Adrenal gland (tissue), 12 donors: ENCODE measurements around the gene OSBPL6. TPM values are rescaled to one million over a fixed set of nuclear protein-coding genes. Genes with fewer than 3 reads are reported as not detected.

Experiments used
- DNase-seq, 7 donors: peaks; one replicate each; pipeline ENCODE4 v3.0.0-alpha.2; 2019 to 2020
- H3K27ac ChIP-seq, 5 donors: fragments of 200-600 bp; sonication (generic) in 4 of 5; 1 replicate in 3 of 5; 2 replicates in 2 of 5; pipeline versions ENCODE4 v1.5.1 to v1.8.0; 2016 to 2020; ENCODE audit warnings: mild to moderate bottlenecking in 1 of 5
- H3K27me3 ChIP-seq: fragments of 200-600 bp; 2 replicates; pipeline ENCODE4 v1.8.0; 2021
- H3K36me3 ChIP-seq, 2 donors: fragments of 200-600 bp; replicated peaks in 1 of 2; 1 replicate in 1 of 2; 2 replicates in 1 of 2; pipeline versions ENCODE4 v1.5.1 to v1.8.0; 2018 to 2022
- H3K4me1 ChIP-seq, 2 donors: fragments of 200-600 bp; replicated peaks in 1 of 2; 1 replicate in 1 of 2; 2 replicates in 1 of 2; pipeline versions ENCODE4 v1.5.1 to v1.8.0; 2018 to 2021
- H3K4me3 ChIP-seq, 4 donors: fragments of 200-600 bp; sonication (generic) in 3 of 4; one replicate each; pipeline ENCODE4 v1.5.1; 2016 to 2018
- H3K9me3 ChIP-seq, 3 donors: fragments of 200-600 bp; sonication (generic) in 1 of 3; replicated peaks in 1 of 3; 1 replicate in 2 of 3; 2 replicates in 1 of 3; pipeline versions ENCODE4 v1.5.1 to v1.8.0; 2016 to 2021
- CTCF ChIP-seq, 6 experiments: fragments of 450-650 bp in 4 of 6; fragments of 200-600 bp in 2 of 6; sonication (generic) in 1 of 6; IDR thresholded peaks; 1 replicate in 5 of 6; 2 replicates in 1 of 6; pipeline versions ENCODE4 v1.5.1 to v1.8.0; 2016 to 2021; ENCODE audit warnings: antibody characterized with exemption in 6 of 6, mild to moderate bottlenecking in 2 of 6, moderate library complexity in 1 of 6
- POLR2A ChIP-seq, 2 donors: fragments of 450-650 bp; IDR thresholded peaks; one replicate each; pipeline ENCODE4 v1.6.1; 2017; ENCODE audit warnings: antibody characterized with exemption in 2 of 2, mild to moderate bottlenecking in 2 of 2, moderate library complexity in 1 of 2
- WGBS, 4 donors: extraction: QIAGEN DNeasy Blood & Tissue Kit in 2 of 4; methylation state at CpG; one replicate each; pipeline versions ENCODE4 v1.1.5 to v1.1.7; 2013 to 2017; 5-methylcytosine and 5-hydroxymethylcytosine counted together
- intact Hi-C, 2 donors: fragments of 100-400 bp; cut with DNase I; formaldehyde crosslinking; loops; one replicate each; pipeline versions ENCODE4 v1.14.1 to v1.15.0; 2022 to 2023
- polyA plus RNA-seq, 3 donors: library from polyadenylated mRNA; stranded (reverse); fragments of 200-250 nt in 2 of 3; fragments of 350-450 nt in 1 of 3; fragmentation: Illumina TruSeq in 1 of 3; extraction: RNeasy Lipid Tissue Mini Kit (QIAGEN cat#74804) in 1 of 3; gene quantifications; one replicate each; pipeline ENCODE4 v1.2.3, GENCODE V29; 2013 to 2014
- total RNA-seq, 9 donors: library from RNA; depleted of rRNA in 4 of 9; stranded (reverse); fragments of >200 nt in 4 of 9; fragments of 120-200 nt in 1 of 9; fragmentation: NEBNext Ultra II Directional in 1 of 9; extraction: Animal tissue kit (Norgen Biotek cat#: 25700) in 1 of 9; gene quantifications; one replicate each; pipeline versions ENCODE4 v1.1.0 to v1.2.4, GENCODE V29; 2013 to 2023
- donor health status: healthy with polysubstance abuse.
- donor health status: Bipolar disorder and iron deficiency.
- donor health status: DM: yes; HTN: yes; CAD: no.
- donor health status: DM: no; HTN: no; CAD: no.
- donor health status: DM: no; HTN: no; CAD: no.
- donor health status: DM: yes; HTN: yes; CAD: no.

Gene OSBPL6
- total and polyA plus RNA-seq, 12 donors = 0.16 to 12.0 (median 0.98) TPM; not detected in 1

- Histone ChIP-seq H3K9me3 (no peaks in the 10 kb centered on the region), H3K36me3 (no peaks in the 10 kb centered on the region), H3K27me3 (no peaks in the 10 kb centered on the region), H3K4me3 (no peak overlapping the region), H3K4me1 (no peaks in the 10 kb centered on the region), H3K27ac (no peak overlapping the region)
- WGBS, 4 donors = 87 to 92% (median 91%) methylated on average over 1 of the region's 1 CpG
- TF ChIP-seq POLR2A (IDR thresholded peaks at IDR 0.05) (no peak), CTCF (IDR thresholded peaks at IDR 0.05) (no peak)
- DNase-seq = no peak
- intact Hi-C loops = no loop called here
These were observed 38.8 kb upstream of the OSBPL6 start for GRCh38 chr2:178155524-178155923.

GRCh38 chr2:178157574-178157973 lies 36.7 kb upstream of the OSBPL6 start:
- DNase-seq = no peak

GRCh38 chr2:178159966-178160365 lies 34.3 kb upstream of the OSBPL6 start:
- H3K36me3 ChIP-seq = no peaks in the 10 kb centered on the region
- H3K27me3 ChIP-seq = no peaks in the 10 kb centered on the region
- H3K4me1 ChIP-seq = no peaks in the 10 kb centered on the region
- 69 to 84% (median 81%) methylated on average over 1 of the region's 1 CpG for WGBS, 4 donors
- no peak overlapping the region for H3K27ac ChIP-seq
- no peak for DNase-seq
- intact Hi-C loops = no loop called here
- H3K9me3 ChIP-seq = no peaks in the 10 kb centered on the region
- TF ChIP-seq CTCF (IDR thresholded peaks at IDR 0.05) = no peak
- TF ChIP-seq POLR2A (IDR thresholded peaks at IDR 0.05) = no peak
- no peak overlapping the region for H3K4me3 ChIP-seq

More at GRCh38 chr2:178157574-178157973, 36.7 kb upstream of the OSBPL6 start:
- TF ChIP-seq POLR2A (IDR thresholded peaks at IDR 0.05) (no peak), CTCF (IDR thresholded peaks at IDR 0.05) (no peak)
- intact Hi-C loops = no loop called here
- H3K4me1 ChIP-seq = no peaks in the 10 kb centered on the region
- 80 to 89% (median 87%) methylated on average over 5 of the region's 5 CpGs for WGBS, 4 donors
- no peaks in the 10 kb centered on the region for H3K27me3 ChIP-seq
- no peaks in the 10 kb centered on the region for H3K36me3 ChIP-seq
- H3K27ac ChIP-seq = no peak overlapping the region
- no peaks in the 10 kb centered on the region for H3K9me3 ChIP-seq
- no peak overlapping the region for H3K4me3 ChIP-seq

- Histone ChIP-seq H3K4me3 (no peak overlapping the region), H3K27me3 (no peaks in the 10 kb centered on the region), H3K27ac (no peak overlapping the region), H3K9me3 (no peaks in the 10 kb centered on the region), H3K36me3 (no peaks in the 10 kb centered on the region), H3K4me1 (no peaks in the 10 kb centered on the region)
- no peak for DNase-seq
- 88 to 100% (median 97%) methylated on average over 1 of the region's 1 CpG for whole genome bisulfite sequencing, 4 donors
- intact Hi-C loops = no loop called here
- no peak for TF ChIP-seq POLR2A (IDR thresholded peaks at IDR 0.05)
- TF ChIP-seq CTCF (IDR thresholded peaks at IDR 0.05) = no peak
These were observed 33.7 kb upstream of the OSBPL6 start for GRCh38 chr2:178160601-178161000.
